ENCODE measurements around the gene LYST.

LYST gene

GRCh38 chr1:235888119-235888643 lies 21.5 kb upstream of the LYST start:
- DNase-seq (ENCODE audit: low read depth in 2 of 3, low spot score in 1 of 3): peak; percentile 51 to 64 (median 60)

DNA sequence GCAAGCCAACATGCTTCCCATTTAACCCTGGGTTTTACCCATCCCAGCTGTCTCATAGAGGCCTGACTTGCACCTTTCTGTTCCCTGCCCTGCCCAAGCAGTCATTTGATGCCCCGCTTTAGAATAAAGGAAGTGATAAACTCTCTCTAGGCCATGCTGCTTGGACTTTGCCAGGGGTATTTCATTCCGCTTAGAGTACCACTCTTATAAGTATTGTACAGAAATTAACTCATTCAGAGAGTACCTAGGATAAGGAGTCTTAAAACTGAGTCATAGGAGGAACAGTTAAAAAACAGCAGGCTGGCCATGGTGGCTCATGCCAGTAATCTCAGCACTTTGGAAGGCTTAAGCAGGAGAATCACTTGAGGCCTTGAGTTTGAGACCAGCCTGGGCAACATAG lies 21.0 kb upstream of the LYST start:
- no peak for DNase-seq (ENCODE audit: low read depth in 2 of 3, low spot score in 1 of 3)

DNA sequence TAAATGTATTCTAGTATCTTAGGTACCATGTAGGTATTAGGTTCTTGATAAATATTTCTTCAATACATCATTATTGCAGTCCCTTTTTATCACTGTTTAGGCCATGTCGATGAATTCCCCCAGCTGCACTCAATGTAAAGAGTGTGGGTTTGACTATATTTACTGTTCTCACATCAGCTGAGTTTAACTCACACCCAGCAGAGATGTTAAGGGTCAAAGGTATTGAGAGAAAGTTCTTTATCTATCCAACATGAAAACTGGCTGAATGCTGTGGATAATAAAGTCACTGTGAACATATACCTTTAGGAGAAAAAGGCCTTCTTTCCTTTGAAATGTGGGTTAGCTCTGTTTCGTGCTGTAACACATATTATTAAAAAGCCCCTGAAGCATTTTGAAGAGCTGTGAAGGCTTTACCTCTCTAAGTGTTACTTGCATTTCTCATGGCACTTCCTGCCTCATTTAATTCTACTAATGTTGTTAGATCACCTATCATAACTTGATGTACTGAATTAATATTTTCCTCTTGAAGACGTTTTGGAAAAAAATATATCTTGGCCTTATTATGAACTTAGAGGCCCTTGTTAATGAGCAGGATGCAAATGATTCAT lies 19.1 kb upstream of the LYST start:
- no peak for DNase-seq (ENCODE audit: low read depth in 2 of 3, low spot score in 1 of 3)

DNA sequence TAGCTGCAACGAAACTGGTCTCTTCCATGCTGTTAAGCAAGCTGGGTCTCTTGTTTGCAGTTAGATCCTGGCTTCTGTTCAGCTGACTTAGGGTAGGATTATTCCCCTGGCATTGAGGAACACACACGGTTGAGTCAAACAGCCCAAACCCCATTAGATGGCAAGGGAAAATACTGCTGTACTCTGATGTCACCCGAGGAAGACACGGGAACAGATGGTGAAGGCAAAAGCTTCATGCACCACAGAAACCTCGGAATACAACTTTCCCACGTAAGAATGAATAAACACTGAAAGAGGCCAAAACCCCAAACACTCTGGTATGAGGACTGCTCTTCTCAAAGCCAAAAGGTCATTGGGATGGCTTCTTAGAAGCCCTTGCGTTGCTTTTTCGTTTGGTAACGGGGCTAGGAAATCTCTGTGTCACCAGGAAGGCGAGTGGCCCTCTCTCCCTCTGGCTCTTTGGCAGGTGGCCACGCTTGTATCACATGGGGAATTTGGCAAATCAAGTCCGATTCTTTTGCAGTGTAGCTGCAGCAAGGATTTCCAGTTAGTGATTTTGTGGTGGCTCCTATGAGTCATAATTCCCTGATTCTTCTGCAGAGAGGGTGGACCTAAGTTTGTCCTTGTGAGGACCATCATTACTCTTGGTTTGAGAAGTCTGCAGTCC lies 16.7 kb upstream of the LYST start:
- no peak for DNase-seq (ENCODE audit: low read depth in 2 of 3, low spot score in 1 of 3)

GRCh38 chr1:235882816-235883215 lies 16.1 kb upstream of the LYST start:
- no peak for DNase-seq (ENCODE audit: low read depth in 2 of 3, low spot score in 1 of 3)

- no peak for DNase-seq (ENCODE audit: low read depth in 2 of 3, low spot score in 1 of 3)
Measured at GRCh38 chr1:235881930-235882700, 15.4 kb upstream of the LYST start.

- no peak for DNase-seq (ENCODE audit: low read depth in 2 of 3, low spot score in 1 of 3)
Measured at GRCh38 chr1:235878082-235878811, 11.5 kb upstream of the LYST start.

DNA sequence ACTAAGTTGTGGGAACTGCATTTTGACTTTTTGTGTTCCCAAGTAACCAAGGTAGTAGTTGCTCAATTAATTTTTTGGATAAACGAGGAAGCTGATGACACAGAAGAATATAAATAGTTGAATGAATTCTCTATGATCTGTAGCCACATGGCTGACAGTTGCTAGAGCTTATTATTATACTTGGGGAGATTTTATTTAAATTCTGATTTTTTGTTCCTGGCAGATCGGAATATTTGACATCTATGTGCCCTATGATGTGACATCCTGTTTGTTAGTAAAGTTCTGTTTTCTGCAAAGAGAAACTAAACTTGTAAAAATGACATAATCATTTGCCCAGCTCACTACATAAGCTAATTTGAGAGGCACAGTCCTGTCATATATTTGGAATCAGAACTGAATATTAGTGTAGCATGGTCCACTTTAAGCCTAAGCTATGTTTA lies 9.7 kb upstream of the LYST start:
- no peak for DNase-seq (ENCODE audit: low read depth in 2 of 3, low spot score in 1 of 3)

GRCh38 chr1:235875036-235875597 lies 8.4 kb upstream of the LYST start:
- DNase-seq (ENCODE audit: low read depth in 2 of 3, low spot score in 1 of 3): no peak

GRCh38 chr1:235874261-235874660 lies 7.6 kb upstream of the LYST start:
- DNase-seq (ENCODE audit: low read depth in 2 of 3, low spot score in 1 of 3): no peak

DNA sequence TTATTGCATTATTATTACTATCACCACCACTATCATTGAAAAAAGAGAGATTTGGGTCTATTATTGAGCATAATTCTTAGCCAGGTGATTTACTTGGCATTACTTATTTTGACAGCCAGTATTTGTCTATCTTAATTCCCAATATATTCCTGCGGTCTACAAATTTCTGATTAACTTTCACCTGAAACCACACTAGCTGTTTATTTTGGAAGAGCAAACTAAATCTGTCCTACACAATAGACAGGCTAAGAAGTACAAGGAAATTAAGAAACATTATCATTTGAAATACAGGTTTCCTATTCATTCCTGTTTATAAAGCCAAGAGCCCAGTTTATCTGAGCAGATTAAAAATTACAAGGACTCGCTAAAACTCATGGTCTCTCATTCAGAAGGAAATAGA lies 6.9 kb upstream of the LYST start:
- no peak for DNase-seq (ENCODE audit: low read depth in 2 of 3, low spot score in 1 of 3)

DNA sequence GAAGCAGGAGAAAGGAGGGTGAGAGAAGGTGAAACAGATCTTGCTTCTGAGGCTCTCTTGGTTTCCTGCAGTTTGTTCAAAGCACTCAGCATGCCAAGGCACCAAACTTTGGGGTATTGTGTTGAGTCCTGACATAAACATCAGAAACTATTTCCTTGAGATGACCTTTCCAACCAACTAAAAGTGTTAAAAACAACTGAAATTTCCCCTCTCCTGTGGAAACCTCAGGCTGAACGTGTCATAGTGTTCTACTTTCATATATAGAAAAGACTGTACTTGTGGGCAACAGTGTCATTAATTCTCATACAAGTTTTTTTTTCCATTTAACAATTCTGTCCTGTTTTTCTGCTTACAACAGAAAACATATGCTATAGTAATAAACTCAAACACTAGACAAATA lies 6.3 kb upstream of the LYST start:
- no peak for DNase-seq (ENCODE audit: low read depth in 2 of 3, low spot score in 1 of 3)

DNA sequence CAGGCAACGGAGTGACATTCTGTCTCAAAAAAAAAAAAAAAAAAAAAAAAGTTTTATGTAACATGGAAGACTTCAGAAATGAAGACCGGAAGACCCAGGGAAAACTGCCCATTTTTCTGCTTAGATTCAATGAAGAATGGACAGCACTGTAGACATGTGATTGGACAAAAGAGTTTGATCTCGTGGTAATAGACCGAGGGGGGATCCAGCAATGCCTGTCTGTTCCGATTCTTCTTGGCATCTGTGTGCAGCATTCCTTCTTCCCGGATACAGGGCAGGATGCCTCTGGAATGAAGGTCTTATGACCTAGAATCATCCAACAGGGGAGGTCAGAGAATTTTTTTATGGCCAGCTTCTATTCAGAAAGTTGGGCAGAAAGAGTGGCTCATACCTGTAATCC lies 5.6 kb upstream of the LYST start:
- DNase-seq (ENCODE audit: low read depth in 2 of 3, low spot score in 1 of 3): no peak

GRCh38 chr1:235867903-235868469 lies 1.3 kb upstream of the LYST start:
- no peak for DNase-seq (ENCODE audit: low read depth in 2 of 3, low spot score in 1 of 3)

- peak; percentile 95 to 97 (median 95) for DNase-seq (ENCODE audit: low read depth in 2 of 3, low spot score in 1 of 3)
Measured at GRCh38 chr1:235866913-235867845, 473 bp upstream of the LYST start.

- DNase-seq (ENCODE audit: low read depth in 2 of 3, low spot score in 1 of 3): no peak
Measured at GRCh38 chr1:235865565-235866204, 1.0 kb downstream of the LYST start.

DNA sequence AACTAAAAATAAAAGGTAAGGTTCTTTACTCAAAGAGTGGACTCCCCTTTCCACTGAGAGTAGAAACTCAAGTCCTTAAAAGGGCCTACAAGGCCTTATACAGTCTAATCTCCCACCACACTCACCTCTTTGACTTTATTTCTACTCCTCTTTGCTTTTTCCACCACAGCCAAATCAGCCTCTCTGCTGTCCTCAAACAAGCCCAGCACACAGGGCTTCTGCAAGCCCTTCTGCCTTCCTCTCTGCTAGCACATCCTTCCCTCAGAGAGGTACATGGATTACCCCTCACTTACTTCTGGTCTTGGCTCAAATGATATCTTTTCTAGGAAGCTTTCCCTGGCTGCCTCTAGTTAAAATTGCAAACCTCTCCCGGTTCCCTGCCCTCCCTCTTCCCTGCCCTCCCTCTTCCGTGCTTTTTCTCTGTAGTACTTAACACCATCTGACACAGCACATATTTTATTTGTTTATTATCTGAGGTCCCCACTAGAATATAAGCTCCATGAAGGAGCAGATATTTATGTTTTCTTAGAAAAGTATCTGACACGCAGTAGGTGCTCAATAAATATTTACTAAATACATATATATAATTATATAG lies 1.7 kb downstream of the LYST start:
- no peak for DNase-seq (ENCODE audit: low read depth in 2 of 3, low spot score in 1 of 3)

DNA sequence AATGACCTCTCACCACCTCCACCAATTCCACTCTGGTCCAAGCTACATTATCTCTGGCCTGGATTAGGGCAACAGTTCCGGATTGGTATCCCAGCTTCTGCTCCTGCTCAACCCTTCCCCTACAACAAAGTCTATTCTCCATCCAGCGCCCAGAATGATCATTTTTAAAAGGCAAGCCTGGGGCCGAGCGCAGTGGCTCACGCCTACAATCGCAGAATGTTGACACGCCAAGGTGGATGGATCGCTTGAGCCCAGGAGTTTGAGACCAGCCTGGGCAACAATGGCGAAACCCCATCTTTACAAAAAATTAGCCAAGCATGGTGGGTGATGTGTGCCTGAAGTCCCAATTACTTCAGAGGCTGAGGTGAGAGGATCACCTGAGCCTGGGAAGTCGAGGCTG lies 2.2 kb downstream of the LYST start:
- no peak for DNase-seq (ENCODE audit: low read depth in 2 of 3, low spot score in 1 of 3)

- DNase-seq (ENCODE audit: low read depth in 2 of 3, low spot score in 1 of 3): no peak
Measured at GRCh38 chr1:235863699-235864093, 3.0 kb downstream of the LYST start.

All from stimulated activated CD4-positive, alpha-beta T cell treated with anti-CD3 and anti-CD28 coated beads, Interleukin-12 subunit alpha, Interleukin-12 subunit beta, amount 100 ng/mL, for 48 hours (primary cell).